ENCODE results near the gene GORASP2.

DNA sequence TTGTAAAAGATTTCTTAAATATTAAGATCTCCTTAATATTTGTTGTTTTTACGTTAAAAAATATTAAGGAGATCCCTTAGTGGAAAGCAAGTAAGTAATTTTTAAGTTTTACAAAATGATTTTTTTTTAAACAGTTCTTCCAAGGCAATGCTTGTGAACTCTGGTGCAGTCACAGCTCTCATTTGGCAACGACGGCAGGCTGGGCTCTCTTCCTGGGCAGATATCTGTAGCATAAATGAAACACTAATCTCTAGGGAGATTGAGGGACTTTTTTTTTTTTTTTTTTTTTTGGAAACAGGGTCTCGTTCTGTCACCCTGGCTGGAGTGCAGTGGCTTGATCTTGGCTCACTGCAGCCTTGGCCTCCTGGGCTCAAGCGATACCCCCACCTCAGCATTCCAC, 38.5 kb downstream of the GORASP2 start:
- TF ChIP-seq, protein P1, sequence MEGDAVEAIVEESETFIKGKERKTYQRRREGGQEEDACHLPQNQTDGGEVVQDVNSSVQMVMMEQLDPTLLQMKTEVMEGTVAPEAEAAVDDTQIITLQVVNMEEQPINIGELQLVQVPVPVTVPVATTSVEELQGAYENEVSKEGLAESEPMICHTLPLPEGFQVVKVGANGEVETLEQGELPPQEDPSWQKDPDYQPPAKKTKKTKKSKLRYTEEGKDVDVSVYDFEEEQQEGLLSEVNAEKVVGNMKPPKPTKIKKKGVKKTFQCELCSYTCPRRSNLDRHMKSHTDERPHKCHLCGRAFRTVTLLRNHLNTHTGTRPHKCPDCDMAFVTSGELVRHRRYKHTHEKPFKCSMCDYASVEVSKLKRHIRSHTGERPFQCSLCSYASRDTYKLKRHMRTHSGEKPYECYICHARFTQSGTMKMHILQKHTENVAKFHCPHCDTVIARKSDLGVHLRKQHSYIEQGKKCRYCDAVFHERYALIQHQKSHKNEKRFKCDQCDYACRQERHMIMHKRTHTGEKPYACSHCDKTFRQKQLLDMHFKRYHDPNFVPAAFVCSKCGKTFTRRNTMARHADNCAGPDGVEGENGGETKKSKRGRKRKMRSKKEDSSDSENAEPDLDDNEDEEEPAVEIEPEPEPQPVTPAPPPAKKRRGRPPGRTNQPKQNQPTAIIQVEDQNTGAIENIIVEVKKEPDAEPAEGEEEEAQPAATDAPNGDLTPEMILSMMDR (IDR thresholded peaks at IDR 0.05; ENCODE audit: low read depth, low read length, poor library complexity, severe bottlenecking): no peak
- no peak for TF ChIP-seq EZH2phosphoT487 (IDR thresholded peaks at IDR 0.05; ENCODE audit: borderline replicate concordance, low read length)

All from DOHH2 (cell line).